BJ (cell line): ENCODE results near the gene KLK7. TPM values are rescaled to one million over a fixed set of nuclear protein-coding genes. Genes with fewer than 3 reads are reported as not detected.

Experiments used
- CTCF ChIA-PET: fragments of 350-600 bp; formaldehyde crosslinking; extraction: SDS; loops from one replicate; lab custom pipeline; 2021; ENCODE audit warnings: antibody characterized with exemption, inconsistent platforms; lab: Yijun Ruan, JAX
- POLR2A ChIA-PET: fragments of 300-600 bp; sonication (Branson Sonifier 250); formaldehyde crosslinking; extraction: SDS; loops from one replicate; lab custom pipeline; 2021; ENCODE audit warnings: antibody characterized with exemption; lab: Charles Lee
- DNase-seq: peaks from one replicate; pipeline ENCODE4 v3.0.0-alpha.2; 2011; ENCODE audit warnings: low read depth
- H3K27me3 ChIP-seq: 2 replicates; pipeline ENCODE4 v1.6.0; 2011; ENCODE audit warnings: low read length; ENCODE audit not compliant: control insufficient read depth, insufficient read depth
- H3K36me3 ChIP-seq: 2 replicates; pipeline ENCODE4 v1.5.1; 2011; ENCODE audit warnings: low read length; ENCODE audit not compliant: control insufficient read depth, insufficient read depth
- H3K4me3 ChIP-seq: 2 replicates; pipeline ENCODE4 v1.5.1; 2011; ENCODE audit warnings: low read depth, mild to moderate bottlenecking, control low read depth, low read length
- CTCF ChIP-seq: IDR thresholded peaks from 2 replicates; pipeline ENCODE4 v1.5.1; 2011; ENCODE audit warnings: low read depth, mild to moderate bottlenecking, control low read depth, inconsistent platforms, low read length, moderate library complexity; ENCODE audit not compliant: insufficient read depth
- polyA plus RNA-seq: library from polyadenylated mRNA; depleted of rRNA; stranded (reverse); fragments of >200 nt; gene quantifications from 2 replicates; pipeline ENCODE4 v1.2.3, GENCODE V29; 2011

The KLK7 gene
- polyA plus RNA-seq, 1 experiment: not detected

GRCh38 chr19:50947123-50947522 lies 36.6 kb downstream of the KLK7 start:
- H3K27me3 ChIP-seq: no peaks in the 10 kb centered on the region
- TF ChIP-seq CTCF: no peak
- no peak for DNase-seq
- ChIA-PET POLR2A (no interaction called here), CTCF (no interaction called here)
- H3K4me3 ChIP-seq: no peak overlapping the region
- no peaks in the 10 kb centered on the region for H3K36me3 ChIP-seq

GRCh38 chr19:50944795-50945194 lies 38.9 kb downstream of the KLK7 start:
- Histone ChIP-seq H3K36me3 (no peaks in the 10 kb centered on the region), H3K27me3 (no peaks in the 10 kb centered on the region), H3K4me3 (no peak overlapping the region)
- ChIA-PET POLR2A (no interaction called here), CTCF (interaction anchor here (2.5 kb wide), 1 partner anchor 23 kb away, joined by 7 read pairs; no protein-coding TSS in a partner anchor)
- TF ChIP-seq CTCF: no peak
- DNase-seq: no peak

GRCh38 chr19:50943074-50943828 lies 40.5 kb downstream of the KLK7 start:
- DNase-seq: no peak
- no peaks in the 10 kb centered on the region for H3K36me3 ChIP-seq
- H3K4me3 ChIP-seq: no peak overlapping the region
- TF ChIP-seq CTCF: no peak
- CTCF ChIA-PET: interaction anchor here (2.5 kb wide), 1 partner anchor 21 kb away, joined by 7 read pairs; no protein-coding TSS in a partner anchor
- H3K27me3 ChIP-seq: no peaks in the 10 kb centered on the region
- POLR2A ChIA-PET: no interaction called here

GRCh38 chr19:50939596-50939995 lies 44.1 kb downstream of the KLK7 start:
- Histone ChIP-seq H3K27me3 (no peaks in the 10 kb centered on the region), H3K4me3 (no peak overlapping the region), H3K36me3 (no peaks in the 10 kb centered on the region)
- ChIA-PET POLR2A (no interaction called here), CTCF (no interaction called here)
- TF ChIP-seq CTCF: no peak
- no peak for DNase-seq

- CTCF ChIA-PET: interaction anchor here (1.8 to 4.4 kb wide), 2 partner anchors 11 to 240 kb away, joined by 3 to 22 read pairs; no protein-coding TSS in a partner anchor
- TF ChIP-seq CTCF: no peak
- POLR2A ChIA-PET: no interaction called here
- H3K27me3 ChIP-seq: no peaks in the 10 kb centered on the region
- no peak overlapping the region for H3K4me3 ChIP-seq
- DNase-seq: no peak
- H3K36me3 ChIP-seq: no peaks in the 10 kb centered on the region
Measured at GRCh38 chr19:50933640-50934039, 50.1 kb downstream of the KLK7 start.
